ENCODE results near the gene SFXN5.
"Not testable (repeated sequence)": the region's sequence is repeated elsewhere in the genome, so short reads cannot be mapped to it uniquely, and the experiment has no call there.

SFXN5 gene

DNA sequence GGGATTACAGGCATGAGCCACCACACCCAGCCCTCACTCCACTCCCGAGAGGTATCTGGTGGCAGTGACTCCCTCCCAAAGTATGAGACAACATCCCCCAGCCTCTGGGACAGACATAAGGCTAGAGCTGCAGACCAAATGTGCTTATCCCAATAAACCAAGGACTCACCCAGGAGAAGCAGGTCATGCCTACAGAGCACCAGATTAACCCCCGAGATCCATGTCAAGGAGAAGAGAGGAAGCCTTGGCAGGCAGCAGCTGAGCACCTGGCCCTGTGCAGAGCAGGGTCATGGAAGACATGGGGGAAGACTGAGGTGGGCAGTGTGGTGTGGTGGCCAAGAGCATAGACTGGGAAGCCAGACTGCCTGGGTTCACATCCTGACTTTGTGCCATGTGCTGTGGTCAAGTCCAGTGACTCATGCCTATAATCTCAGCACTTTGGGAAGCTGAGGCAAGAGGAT is 34.0 kb upstream of the SFXN5 start:
- TF ChIP-seq, protein P1, sequence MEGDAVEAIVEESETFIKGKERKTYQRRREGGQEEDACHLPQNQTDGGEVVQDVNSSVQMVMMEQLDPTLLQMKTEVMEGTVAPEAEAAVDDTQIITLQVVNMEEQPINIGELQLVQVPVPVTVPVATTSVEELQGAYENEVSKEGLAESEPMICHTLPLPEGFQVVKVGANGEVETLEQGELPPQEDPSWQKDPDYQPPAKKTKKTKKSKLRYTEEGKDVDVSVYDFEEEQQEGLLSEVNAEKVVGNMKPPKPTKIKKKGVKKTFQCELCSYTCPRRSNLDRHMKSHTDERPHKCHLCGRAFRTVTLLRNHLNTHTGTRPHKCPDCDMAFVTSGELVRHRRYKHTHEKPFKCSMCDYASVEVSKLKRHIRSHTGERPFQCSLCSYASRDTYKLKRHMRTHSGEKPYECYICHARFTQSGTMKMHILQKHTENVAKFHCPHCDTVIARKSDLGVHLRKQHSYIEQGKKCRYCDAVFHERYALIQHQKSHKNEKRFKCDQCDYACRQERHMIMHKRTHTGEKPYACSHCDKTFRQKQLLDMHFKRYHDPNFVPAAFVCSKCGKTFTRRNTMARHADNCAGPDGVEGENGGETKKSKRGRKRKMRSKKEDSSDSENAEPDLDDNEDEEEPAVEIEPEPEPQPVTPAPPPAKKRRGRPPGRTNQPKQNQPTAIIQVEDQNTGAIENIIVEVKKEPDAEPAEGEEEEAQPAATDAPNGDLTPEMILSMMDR (IDR thresholded peaks at IDR 0.05; ENCODE audit: extremely low read depth, missing control alignments), result no peak
- DNase-seq (ENCODE audit: low spot score), result no peak

DNA sequence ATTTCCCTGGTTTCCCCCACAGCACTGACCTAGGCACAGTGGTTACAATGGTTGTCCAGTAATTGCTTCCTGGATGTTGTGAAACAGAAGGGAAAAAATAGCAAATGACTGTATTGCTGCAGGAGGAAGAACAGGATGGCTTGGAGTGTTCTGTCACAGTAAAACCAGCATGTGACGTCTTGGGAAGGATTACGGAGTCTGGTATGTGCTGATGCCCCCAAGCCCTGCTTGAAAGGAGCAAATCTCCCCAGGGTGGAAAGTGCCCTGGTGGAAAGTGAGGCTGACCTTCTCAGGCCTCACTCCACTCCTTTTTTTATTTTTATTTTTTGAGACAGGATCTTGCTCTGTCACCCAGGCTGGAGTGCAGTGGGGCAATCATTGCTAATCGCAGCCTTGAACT is 33.4 kb upstream of the SFXN5 start:
- TF ChIP-seq, protein P1 (IDR thresholded peaks at IDR 0.05; ENCODE audit: extremely low read depth, missing control alignments), result no peak
- no peak for DNase-seq (ENCODE audit: low spot score)

DNA sequence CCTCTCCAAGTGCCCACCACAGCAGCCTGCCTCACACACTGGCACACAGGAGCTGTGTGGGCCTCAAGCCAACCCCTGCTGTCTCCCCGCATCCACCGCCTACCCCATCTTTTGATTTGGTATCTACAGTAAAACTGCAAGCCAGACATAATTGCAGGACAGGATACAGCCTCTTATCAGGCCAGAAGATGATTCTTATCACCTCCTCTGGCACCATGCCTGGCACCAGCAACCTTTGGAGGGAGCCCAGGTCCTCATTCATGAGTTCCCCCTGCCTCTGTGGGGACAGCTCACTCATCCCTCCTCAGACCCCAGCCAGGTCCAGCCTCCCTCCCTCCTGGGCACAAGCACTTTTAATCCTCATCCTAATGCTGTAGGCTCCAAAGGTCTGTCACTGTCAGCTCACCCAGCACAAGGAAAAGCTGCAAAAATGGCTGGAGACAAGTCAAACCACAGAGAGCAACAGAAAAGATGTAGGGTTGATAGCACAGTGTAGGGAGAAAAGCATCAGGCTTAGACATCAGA is 31.6 kb upstream of the SFXN5 start:
- TF ChIP-seq, protein P1 (IDR thresholded peaks at IDR 0.05; ENCODE audit: extremely low read depth, missing control alignments), result no peak
- DNase-seq (ENCODE audit: low spot score), result no peak

DNA sequence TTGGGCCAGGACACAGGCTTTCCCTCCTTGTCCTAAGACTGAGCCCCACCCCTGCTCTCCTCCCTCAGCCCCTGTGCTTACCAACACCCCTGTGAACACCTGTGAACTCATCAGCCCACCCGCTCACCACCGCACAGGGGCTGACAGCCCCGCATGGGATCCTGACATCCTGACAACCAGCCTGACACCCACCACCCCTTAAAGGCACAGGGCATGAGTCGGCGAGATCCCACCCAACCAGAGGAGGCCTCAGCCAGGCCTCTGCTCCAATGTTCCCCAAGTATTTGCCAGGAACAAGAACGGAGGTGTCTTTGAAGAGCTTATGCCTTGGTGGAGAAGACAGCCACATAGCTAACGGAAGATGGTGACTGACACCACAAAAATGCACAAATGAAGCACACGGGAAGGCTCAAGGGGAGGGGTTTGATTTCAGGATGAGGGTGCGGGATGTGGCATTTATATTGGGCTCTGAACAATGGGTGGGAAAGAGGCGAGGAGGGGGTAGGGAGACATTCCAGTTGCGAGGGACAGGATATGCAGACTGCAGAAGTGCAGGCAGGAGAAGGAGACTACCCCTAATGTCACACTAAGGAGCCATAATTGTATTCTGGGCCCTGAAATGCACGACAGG is 30.2 kb upstream of the SFXN5 start:
- no peak for DNase-seq (ENCODE audit: low spot score)
- TF ChIP-seq, protein P1 (IDR thresholded peaks at IDR 0.05; ENCODE audit: extremely low read depth, missing control alignments), result no peak

DNA sequence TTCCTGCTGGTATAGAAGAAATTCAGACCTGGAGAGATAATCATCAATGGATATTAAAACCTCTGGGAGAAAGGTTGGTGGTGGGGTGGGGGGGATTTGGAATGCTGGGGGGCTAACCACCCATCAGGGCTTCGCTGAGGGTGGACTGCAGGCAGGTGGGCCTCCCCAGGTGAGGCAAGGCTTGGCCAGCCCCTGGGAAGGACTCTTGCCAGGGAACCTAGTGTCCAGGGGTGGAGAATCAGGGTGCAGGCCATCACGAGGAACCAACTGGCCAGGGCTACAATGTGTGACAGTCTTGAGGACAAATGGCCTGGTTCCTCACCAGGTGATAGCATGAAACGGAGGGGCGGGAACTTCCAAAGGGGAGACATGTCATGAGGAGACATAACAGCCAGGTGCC is 29.4 kb upstream of the SFXN5 start:
- TF ChIP-seq, protein P1 (IDR thresholded peaks at IDR 0.05; ENCODE audit: extremely low read depth, missing control alignments), result no peak
- no peak for DNase-seq (ENCODE audit: low spot score)

DNA sequence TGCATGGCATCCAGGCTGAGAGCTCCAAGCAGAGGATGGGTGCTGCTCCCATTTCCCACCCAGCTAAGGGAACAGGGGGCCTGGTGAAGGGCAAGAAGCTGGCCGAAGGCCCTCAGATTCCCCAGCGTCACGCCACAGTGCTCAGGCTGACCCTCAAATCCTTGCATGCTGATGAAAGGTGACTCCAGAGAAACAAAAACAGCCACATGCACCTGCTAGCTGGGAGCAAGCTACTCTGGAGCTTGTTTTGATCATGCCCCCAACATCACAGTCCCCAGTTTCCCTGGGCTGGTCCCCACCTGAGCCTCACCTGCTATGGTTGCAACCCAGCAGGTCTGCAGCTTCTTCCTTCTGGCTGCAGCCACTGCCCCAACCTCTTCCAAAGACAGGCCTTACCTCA is 28.0 kb upstream of the SFXN5 start:
- no peak for DNase-seq (ENCODE audit: low spot score)

DNA sequence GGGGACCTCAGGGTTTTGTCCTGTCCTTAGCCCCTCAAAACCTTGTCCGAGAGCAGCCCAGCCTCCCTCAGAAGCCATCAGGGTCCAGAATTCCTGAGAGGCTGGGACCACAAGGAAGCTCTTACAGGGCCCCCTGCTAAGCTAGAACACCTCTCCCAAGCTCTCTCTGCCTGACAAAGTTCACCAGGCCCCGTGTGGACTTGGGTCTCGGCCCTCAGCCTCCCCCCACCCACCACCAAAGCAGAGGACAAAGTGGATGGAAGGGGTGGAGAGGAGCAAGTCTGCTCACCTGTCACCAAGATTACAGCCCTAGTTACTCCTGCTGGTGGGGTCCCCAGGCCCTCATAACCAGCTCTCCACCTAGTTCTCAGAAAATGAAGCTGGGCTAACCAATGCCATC is 24.4 kb upstream of the SFXN5 start:
- TF ChIP-seq, protein P1 (IDR thresholded peaks at IDR 0.05; ENCODE audit: extremely low read depth, missing control alignments), result no peak
- DNase-seq (ENCODE audit: low spot score), result no peak

More for the DNA sequence above, 28.0 kb upstream of the SFXN5 start:
- TF ChIP-seq, protein P1 (IDR thresholded peaks at IDR 0.05; ENCODE audit: extremely low read depth, missing control alignments), result no peak

DNA sequence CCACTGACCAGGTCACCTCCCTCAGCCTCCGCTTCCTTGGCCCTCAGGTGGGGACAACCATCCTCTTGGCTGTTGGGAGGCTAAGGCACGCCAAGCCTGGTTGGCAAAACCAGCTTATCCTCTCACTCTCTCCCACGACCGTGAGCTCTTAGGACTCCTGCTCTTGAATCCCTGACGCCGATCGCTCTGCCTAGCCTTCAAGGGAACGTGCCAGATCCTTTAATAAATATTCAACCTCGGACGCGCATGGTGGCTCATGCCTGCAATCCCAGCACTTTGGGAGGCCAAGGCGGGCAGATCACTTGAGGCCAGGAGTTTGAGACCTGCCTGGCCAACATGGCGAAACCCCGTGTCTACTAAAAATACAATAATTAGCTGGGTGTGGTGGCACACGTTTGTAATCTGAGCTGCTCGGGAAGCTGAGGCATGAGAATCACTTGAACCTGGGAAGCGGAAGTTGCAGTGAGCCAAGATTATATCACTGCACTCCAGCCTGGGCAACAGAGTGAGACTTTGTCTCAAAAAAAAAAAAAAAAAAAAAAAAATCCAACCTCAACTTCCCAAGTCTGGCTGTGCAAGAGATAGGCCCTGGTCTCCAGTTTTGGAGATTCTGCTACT is 22.2 kb upstream of the SFXN5 start:
- DNase-seq (ENCODE audit: low spot score), result not testable (repeated sequence)

Measured in GM20000 (cell line).